NCI-H82 treated with DMSO at 0.1 percent for 48 hours (cell line): ENCODE measurements around the gene ZBTB16.

Experiments used
- DNase-seq: peaks from one replicate; lab custom pipeline; 2025; ENCODE audit not compliant: unreplicated experiment; lab: John Stamatoyannopoulos, UW

ZBTB16 gene

GRCh38 chr11:114102993-114103896, 43.7 kb downstream of the ZBTB16 start:
- no peak for DNase-seq

- no peak for DNase-seq
These were observed 46.1 kb downstream of the ZBTB16 start for GRCh38 chr11:114105611-114106010.

- no peak for DNase-seq
These were observed 46.5 kb downstream of the ZBTB16 start for GRCh38 chr11:114106047-114106446.

GRCh38 chr11:114106986-114107385, 47.5 kb downstream of the ZBTB16 start:
- DNase-seq, result no peak

- DNase-seq, result no peak
These were observed 49.1 kb downstream of the ZBTB16 start for GRCh38 chr11:114108501-114109205.

- no peak for DNase-seq
These were observed 49.9 kb downstream of the ZBTB16 start for GRCh38 chr11:114109206-114110090.

GRCh38 chr11:114110123-114110522, 50.6 kb downstream of the ZBTB16 start:
- DNase-seq, result no peak

- no peak for DNase-seq
These were observed 51.7 kb downstream of the ZBTB16 start for GRCh38 chr11:114110952-114111947.

GRCh38 chr11:114115451-114115928, 56.0 kb downstream of the ZBTB16 start:
- DNase-seq, result no peak

- no peak for DNase-seq
These were observed 56.8 kb downstream of the ZBTB16 start for GRCh38 chr11:114116357-114116756.

GRCh38 chr11:114116800-114117199, 57.3 kb downstream of the ZBTB16 start:
- no peak for DNase-seq

- DNase-seq, result no peak
These were observed 61.1 kb downstream of the ZBTB16 start for GRCh38 chr11:114120606-114121005.

GRCh38 chr11:114121138-114121537, 61.6 kb downstream of the ZBTB16 start:
- no peak for DNase-seq

GRCh38 chr11:114121804-114122504, 62.4 kb downstream of the ZBTB16 start:
- DNase-seq, result no peak

- no peak for DNase-seq
These were observed 63.2 kb downstream of the ZBTB16 start for GRCh38 chr11:114122686-114123085.

- DNase-seq, result no peak
These were observed 64.3 kb downstream of the ZBTB16 start for GRCh38 chr11:114123692-114124330.

GRCh38 chr11:114124601-114125144, 65.2 kb downstream of the ZBTB16 start:
- no peak for DNase-seq

GRCh38 chr11:114125531-114125930, 66.0 kb downstream of the ZBTB16 start:
- DNase-seq, result no peak
